GM21717 (cell line): ENCODE data around the gene CCDC27.
"Not testable (repeated sequence)": the region's sequence is repeated elsewhere in the genome, so short reads cannot be mapped to it uniquely, and the experiment has no call there.

Experiments
- ATAC-seq: cut with Tn5 transposase; IDR thresholded peaks from one replicate; pipeline ENCODE4 v1.9.1; 2021; ENCODE audit warnings: mild to moderate bottlenecking, moderate library complexity; ENCODE audit not compliant: unreplicated experiment

The CCDC27 gene

DNA sequence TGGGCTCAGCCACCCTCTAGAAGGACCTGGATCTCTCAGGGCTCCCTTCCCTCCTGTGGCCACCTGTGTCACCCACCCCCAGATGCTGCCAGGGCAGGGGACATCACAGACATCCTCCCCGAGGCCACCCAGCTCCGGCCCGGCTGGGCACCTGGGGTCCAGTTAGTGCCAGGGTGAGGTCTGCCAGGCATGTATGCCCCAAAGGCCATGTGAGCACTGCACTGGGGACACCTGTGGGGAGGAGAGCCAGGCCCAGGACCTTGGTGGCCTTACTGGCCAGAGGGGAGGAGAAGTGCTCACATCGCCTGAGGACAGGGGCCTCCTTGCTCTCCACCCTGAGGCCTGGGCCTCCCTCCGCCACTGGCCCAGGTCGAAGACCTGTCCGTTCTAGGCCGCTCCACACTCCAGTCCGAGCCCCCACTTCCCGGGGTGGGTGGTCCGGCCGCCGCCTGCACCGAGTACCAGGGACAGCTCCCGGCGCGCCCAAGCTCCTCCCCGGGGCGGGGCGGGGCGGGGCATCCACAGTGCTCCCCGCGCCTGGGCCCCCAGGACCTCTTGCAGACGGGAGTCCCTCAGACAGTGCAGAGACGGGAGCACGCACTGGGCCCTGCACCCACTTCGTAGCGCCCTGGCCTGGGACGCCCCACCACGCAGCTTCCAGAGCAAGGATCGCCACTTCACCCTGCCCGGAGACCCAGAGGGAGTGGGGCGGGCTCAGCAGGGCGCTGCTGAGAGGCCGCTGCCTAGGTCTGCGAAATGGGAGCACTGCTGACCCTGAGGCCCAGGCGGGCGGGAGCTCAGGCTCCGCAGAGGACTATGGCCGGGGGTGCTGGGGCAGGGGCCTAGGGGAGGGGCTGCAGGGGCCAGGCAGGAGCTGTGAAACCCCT, 34.3 kb upstream of the CCDC27 start:
- no peak for ATAC-seq

- ATAC-seq, result no peak
Measured at GRCh38 chr1:3718764-3719163, 33.5 kb upstream of the CCDC27 start.

GRCh38 chr1:3721955-3722465, 30.2 kb upstream of the CCDC27 start:
- ATAC-seq, result no peak

GRCh38 chr1:3722846-3723245, 29.4 kb upstream of the CCDC27 start:
- ATAC-seq, result no peak

DNA sequence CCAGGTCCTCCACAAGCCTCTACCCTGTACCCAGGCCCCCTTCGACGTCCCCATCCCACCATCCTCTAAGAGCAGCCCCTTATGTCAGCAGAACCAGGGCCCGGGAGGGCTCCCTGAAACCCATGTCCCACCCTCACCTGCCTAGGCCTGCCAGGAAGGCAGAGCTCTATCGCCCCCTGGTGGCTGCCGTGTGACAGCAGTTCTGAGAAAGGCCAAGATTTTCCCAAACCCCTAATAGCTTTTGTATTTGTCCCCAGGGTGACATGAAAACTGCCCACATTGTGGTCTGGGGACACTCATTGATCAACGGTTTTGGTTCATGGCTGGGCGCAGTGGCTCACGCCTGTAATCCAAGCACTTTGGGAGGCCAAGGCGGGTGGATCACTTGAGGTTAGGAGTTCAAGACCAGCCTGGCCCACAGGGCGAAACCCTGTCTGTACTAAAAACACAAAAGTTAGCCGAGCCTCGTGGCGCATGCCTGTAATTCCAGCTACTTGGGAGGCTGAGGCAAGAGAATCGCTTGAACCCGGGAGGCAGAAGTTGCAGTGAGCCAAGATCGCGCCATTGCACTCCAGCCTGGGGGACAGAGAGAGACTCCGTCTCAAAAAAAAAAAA, 27.7 kb upstream of the CCDC27 start:
- not testable (repeated sequence) for ATAC-seq

DNA sequence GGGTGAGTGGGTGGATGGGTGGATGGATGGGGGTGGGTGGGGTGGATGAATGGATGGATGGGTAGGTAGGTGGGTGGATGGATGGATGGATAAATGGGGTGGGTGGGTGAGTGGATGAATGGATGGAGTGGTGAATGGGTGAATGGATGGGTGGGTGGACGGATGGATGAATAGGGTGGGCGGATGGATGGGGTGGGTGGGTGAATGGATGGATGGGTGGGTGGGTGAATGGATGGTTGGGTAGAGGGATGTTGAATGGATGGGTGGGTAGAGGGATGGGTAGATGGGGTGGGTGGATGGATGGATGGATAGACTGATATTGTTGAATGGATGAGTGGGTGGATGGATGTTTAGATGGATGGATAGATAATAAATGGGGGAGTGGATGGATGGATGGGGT, 26.9 kb upstream of the CCDC27 start:
- no peak for ATAC-seq

GRCh38 chr1:3727042-3727824, 25.0 kb upstream of the CCDC27 start:
- no peak for ATAC-seq

DNA sequence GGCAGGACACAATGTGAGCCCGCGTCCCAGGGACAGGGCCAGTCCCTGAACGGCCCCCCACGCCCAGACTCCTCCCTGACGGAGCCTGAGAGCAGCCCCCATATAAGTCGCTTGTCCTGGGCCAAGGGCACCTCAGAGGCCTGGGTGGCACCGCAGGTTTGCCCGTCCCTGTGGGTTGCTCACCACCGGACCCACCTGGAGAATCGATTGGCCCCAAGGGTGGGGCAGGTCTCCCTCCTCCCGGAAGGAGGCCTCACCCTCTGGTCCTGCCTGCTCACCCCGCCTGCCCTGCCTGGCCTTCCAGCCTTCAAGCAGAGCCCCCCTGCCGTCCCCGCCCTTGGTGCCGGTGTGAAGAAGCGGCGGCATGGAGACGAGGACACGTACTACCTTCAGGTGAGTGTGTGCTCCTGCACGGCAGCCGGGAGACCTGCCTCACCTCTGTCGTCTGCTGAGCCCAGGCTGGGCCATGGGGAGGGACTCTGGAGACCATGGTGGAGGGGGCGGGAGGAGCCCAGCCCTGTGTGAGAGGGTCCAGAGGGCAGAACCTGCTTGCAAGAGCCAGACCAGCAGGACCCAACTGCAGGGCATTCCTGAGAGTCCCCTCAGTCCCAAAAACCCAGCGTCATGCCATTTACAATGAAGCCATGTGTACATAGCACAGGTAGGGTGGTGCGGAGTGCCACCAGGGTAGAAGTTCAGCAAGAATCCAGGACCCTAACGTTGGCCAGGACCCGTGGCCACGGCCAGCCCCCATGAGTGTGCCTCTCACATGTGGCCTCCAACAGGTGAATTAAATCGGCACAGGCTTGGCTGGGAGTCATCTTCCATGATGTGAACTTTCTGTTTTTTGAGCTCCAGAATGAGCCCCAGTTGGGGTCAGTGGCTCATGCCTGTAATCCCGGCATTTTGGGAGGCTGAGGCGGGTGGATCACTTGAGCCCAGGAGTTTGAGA, 24.1 kb upstream of the CCDC27 start:
- ATAC-seq, result no peak

GRCh38 chr1:3729594-3730542, 22.4 kb upstream of the CCDC27 start:
- ATAC-seq, result no peak

DNA sequence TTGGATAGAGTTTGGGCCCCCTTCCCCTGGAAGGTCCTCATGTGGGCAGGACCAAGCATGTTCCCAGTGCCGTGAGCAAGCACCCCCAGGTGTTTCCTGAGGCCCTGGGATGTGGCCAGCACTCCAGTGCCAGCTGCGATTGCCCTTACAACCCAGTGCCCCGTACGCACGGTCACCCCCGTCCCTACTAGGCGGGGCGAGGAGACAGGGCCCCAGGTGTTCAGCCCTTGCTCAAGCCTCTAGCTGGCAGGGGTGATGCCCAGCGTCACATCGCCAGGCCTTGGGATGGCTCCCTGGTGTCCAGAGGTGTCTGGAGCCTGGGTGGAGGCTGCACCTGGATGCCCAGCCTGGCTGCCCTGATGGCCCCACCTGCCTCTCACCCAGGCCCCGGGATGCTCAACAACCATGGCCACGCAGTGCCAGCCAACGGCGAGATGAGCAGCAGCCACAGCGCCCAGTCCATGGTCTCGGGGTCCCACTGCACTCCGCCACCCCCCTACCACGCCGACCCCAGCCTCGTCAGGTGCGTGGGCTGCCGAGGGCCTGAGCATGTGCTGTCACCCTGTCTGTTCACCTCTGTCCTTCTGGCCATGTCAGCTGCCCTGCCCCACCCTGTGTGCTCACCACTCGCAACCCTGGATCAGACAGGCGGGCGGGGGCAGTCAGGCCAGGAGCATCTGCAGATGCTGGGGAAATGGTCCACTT, 21.6 kb upstream of the CCDC27 start:
- ATAC-seq, result no peak

- ATAC-seq, result no peak
Measured at GRCh38 chr1:3731583-3732433, 20.4 kb upstream of the CCDC27 start.

- no peak for ATAC-seq
Measured at GRCh38 chr1:3732434-3733093, 19.7 kb upstream of the CCDC27 start.

DNA sequence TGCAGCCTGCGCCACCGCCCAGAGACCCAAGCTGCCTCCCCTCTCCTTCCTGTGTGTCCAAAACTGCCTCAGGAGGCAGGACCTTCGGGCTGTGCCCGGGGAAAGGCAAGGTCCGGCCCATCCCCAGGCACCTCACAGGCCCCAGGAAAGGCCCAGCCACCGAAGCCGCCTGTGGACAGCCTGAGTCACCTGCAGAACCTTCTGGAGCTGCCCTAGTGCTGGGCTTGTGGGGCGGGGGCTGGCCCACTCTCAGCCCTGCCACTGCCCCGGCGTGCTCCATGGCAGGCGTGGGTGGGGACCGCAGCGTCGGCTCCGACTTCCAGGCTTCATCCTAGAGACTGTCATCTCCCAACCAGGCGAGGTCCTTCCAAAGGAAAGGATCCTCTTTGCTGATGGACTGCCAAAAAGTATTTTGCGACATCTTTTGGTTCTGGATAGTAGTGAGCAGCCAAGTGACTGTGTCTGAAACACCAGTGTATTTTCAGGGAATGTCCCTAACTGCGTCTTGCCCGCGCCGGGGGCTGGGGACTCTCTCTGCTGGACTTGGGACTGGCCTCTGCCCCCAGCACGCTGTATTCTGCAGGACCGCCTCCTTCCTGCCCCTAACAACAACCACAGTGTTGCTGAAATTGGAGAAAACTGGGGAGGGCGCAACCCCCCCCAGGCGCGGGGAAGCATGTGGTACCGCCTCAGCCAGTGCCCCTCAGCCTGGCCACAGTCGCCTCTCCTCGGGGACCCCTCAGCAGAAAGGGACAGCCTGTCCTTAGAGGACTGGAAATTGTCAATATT, 19.0 kb upstream of the CCDC27 start:
- no peak for ATAC-seq

- no peak for ATAC-seq
Measured at GRCh38 chr1:3733883-3734589, 18.2 kb upstream of the CCDC27 start.

DNA sequence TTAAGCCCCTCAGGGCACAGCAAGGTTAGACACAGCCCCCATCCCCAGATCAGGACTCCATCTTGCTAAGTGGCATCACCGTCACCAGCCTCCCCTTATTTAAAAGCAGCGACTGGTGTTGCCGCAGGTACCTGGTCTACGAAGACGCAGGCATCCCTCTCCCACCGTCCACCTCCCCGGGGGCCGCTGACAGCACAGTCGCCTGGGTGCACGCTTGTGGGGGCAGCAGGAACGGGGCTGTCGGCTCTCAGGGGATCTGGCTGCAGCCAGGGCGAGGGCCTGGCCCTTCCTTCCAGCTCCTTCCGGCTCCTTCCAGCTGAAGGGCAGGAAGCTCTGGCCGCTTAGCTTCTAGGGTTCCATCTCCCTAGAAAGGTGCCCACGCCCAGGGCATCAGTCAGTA, 17.6 kb upstream of the CCDC27 start:
- ATAC-seq, result no peak
